Osteocyte (in vitro differentiated cells): Measurements from ENCODE around the gene TBC1D1. TPM values are rescaled to one million over a fixed set of nuclear protein-coding genes. Genes with fewer than 3 reads are reported as not detected.

Source experiments
- DNase-seq: peaks from one replicate; pipeline ENCODE4 v3.0.0; 2021; ENCODE audit warnings: mixed read lengths; ENCODE audit not compliant: unreplicated experiment; ENCODE audit errors: extremely low spot score
- H3K27ac Mint-ChIP-seq: one replicate; pipeline ENCODE4 v1.8.0; 2021; ENCODE audit warnings: mild to moderate bottlenecking, mixed read lengths; ENCODE audit not compliant: unreplicated experiment
- H3K27me3 Mint-ChIP-seq: one replicate; pipeline ENCODE4 v1.8.0; 2021; ENCODE audit warnings: mixed read lengths; ENCODE audit not compliant: unreplicated experiment
- H3K36me3 Mint-ChIP-seq: one replicate; pipeline ENCODE4 v1.8.0; 2021; ENCODE audit warnings: mixed read lengths; ENCODE audit not compliant: unreplicated experiment
- H3K4me1 Mint-ChIP-seq: one replicate; pipeline ENCODE4 v1.8.0; 2021; ENCODE audit warnings: mixed read lengths; ENCODE audit not compliant: unreplicated experiment
- H3K4me3 Mint-ChIP-seq: one replicate; pipeline ENCODE4 v1.8.0; 2021; ENCODE audit warnings: mild to moderate bottlenecking, moderate library complexity, mixed read lengths; ENCODE audit not compliant: unreplicated experiment
- H3K9me3 Mint-ChIP-seq: one replicate; pipeline ENCODE4 v1.8.0; 2021; ENCODE audit warnings: mixed read lengths; ENCODE audit not compliant: unreplicated experiment
- CTCF ChIP-seq: fragments of 200-600 bp; sonication (generic); IDR thresholded peaks from 2 replicates; pipeline ENCODE4 v1.5.0; 2021; ENCODE audit warnings: antibody characterized with exemption, mild to moderate bottlenecking, moderate library complexity
- total RNA-seq: library from RNA; stranded (reverse); gene quantifications from 2 replicates; pipeline ENCODE4 v1.2.1, GENCODE V29; 2021

TBC1D1 gene
- total RNA-seq, 1 donor from 2014 or later: 46.2 TPM

GRCh38 chr4:38114386-38115150 is 223.7 kb downstream of the TBC1D1 start:
- Mint-ChIP-seq H3K27ac (no peak overlapping the region), H3K27me3 (no peaks in the 10 kb centered on the region), H3K36me3 (peaks cover 13% of the 10 kb centered on the region), H3K4me3 (no peak overlapping the region), H3K4me1 (peaks cover 18% of the 10 kb centered on the region), H3K9me3 (no peaks in the 10 kb centered on the region)
- DNase-seq: no peak
- no peak for TF ChIP-seq CTCF

- Mint-ChIP-seq H3K4me1 (peaks cover 25% of the 10 kb centered on the region), H3K36me3 (peaks cover 13% of the 10 kb centered on the region), H3K9me3 (no peaks in the 10 kb centered on the region), H3K27ac (no peak overlapping the region), H3K4me3 (no peak overlapping the region), H3K27me3 (no peaks in the 10 kb centered on the region)
- TF ChIP-seq CTCF: no peak
- DNase-seq: no peak
These were observed 224.7 kb downstream of the TBC1D1 start for GRCh38 chr4:38115601-38116000.

DNA sequence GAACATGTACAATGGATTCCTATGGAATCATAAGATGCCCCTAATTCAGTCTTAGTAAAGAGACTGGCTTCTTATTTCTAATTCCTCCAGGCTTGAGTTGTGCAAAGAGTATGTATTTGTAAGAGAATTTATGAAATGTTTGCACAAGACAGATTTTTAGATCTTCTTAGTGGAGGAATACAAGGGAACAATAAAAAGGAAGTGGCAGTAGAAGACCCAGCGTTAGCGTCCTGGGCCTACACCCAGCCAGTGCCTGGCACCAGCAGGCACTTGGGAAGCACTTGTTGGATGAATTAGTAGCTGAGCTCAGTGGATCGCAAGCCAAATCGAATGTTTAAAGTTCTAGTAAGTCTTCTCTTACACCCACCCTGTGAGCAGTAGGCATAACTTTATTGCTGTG is 226.7 kb downstream of the TBC1D1 start:
- no peaks in the 10 kb centered on the region for H3K9me3 Mint-ChIP-seq
- no peak overlapping the region for H3K4me3 Mint-ChIP-seq
- H3K4me1 Mint-ChIP-seq: peaks cover 30% of the 10 kb centered on the region
- no peaks in the 10 kb centered on the region for H3K27me3 Mint-ChIP-seq
- peaks cover 13% of the 10 kb centered on the region for H3K36me3 Mint-ChIP-seq
- DNase-seq: no peak
- no peak overlapping the region for H3K27ac Mint-ChIP-seq
- no peak for TF ChIP-seq CTCF

GRCh38 chr4:38119668-38120385 is 228.9 kb downstream of the TBC1D1 start:
- Mint-ChIP-seq H3K27ac (peak overlapping the region; percentile 68), H3K4me1 (peaks cover 22% of the 10 kb centered on the region), H3K4me3 (no peak overlapping the region), H3K27me3 (no peaks in the 10 kb centered on the region), H3K9me3 (no peaks in the 10 kb centered on the region), H3K36me3 (peaks cover 14% of the 10 kb centered on the region)
- no peak for TF ChIP-seq CTCF
- no peak for DNase-seq

DNA sequence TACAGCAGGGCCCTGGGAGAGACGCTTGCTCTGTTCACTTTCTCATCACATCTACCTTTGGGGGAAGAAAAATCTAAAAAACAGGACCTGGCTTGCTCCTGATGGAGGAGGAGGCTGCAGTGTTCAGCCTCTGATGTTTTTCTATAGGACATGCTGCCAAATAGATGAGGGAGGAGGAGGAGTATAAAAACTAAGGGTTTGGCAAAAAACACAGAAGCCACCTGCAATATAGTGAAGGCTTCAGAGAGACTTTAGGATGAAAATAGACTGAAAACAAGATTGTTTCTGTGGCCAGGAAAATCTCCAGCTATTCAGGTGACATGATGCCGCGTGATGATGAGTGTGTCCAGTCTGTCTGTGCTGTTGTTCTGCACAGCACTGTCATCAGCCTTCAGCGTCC is 229.9 kb downstream of the TBC1D1 start:
- no peak for DNase-seq
- no peak for TF ChIP-seq CTCF
- Mint-ChIP-seq H3K27me3 (no peaks in the 10 kb centered on the region), H3K36me3 (peaks cover 20% of the 10 kb centered on the region), H3K4me3 (no peak overlapping the region), H3K4me1 (peaks cover 22% of the 10 kb centered on the region), H3K27ac (peak overlapping the region; percentile 56), H3K9me3 (no peaks in the 10 kb centered on the region)
